GM04503 (cell line): ENCODE results near the gene COX19.
"Not testable (repeated sequence)": the region's sequence is repeated elsewhere in the genome, so short reads cannot be mapped to it uniquely, and the experiment has no call there.

ENCODE experiments used
- DNase-seq: peaks from one replicate; pipeline ENCODE4 v3.0.0-alpha.2; 2012; ENCODE audit warnings: low read depth

COX19 gene

DNA sequence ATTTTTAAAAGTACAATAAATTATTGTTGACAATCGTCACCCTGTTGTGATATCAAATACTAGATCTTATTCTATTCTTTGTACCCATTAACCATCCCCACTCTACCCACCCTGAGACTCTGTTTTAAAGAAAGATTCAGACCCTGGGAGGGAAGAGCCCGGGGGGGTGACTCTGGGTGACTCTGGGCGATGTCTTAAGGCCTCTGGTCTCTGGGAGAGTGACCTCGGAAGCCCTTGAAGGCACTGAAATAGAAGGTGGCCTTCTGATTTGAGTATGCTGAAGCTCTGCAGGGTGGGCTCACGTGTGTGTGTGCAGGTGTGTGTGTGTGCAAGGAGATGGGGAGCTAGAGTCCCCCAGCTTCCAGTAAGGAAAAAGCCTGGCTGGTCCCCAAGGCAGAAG is 30.6 kb downstream of the COX19 start:
- no peak for DNase-seq

DNA sequence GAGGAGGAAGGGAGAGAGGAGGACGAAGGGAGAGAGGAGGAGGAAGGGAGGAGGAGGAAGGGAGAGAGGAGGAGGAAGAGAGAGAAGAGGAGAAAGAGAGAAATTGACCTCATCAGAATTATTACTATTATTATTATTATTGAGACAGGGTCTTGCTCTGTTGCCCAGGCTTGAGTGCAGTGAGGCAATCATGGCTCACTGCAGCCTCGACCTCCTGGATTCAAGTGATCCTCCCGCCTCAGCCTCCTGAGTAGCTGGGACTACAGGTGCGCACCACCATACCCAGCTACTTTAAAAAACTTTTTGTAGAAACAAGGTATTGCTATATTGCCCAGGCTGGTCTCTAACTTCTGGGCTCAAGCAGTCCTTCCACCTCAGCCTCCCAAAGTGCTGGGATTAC is 31.6 kb downstream of the COX19 start:
- DNase-seq: not testable (repeated sequence)

DNA sequence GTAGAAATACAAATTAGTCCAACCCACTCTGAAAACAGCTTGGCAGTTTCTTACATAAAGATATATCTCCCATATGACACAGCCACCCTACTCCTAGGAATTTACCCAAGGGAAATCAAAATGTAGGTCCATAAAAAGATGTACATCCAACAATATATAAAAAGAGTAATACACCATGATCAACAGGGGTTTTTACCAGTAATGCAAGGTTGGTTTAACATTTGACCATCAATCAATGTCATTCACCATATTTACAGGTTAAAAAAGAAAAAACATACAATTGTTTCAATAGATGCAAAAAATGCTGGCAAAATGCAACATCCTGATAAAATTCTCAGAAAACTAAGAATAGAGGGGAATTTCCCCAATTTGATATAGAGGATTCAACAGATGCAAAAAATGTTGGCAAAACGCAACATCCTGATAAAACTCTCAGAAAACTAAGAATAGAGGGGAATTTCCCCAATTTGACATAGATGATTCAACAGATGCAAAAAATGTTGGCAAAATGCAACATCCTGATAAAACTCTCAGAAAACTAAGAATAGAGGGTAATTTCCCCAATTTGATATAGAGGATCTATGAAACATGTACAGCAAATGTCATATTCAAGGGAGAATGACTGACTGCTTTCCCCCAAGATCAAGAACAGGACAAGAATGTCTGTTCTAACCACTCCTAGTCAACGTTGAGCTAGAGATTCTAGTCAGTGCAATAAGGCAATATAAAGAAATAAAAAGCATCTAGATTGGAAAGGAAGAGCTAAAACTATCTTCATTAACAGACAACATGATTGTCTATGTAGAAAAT is 34.5 kb downstream of the COX19 start:
- no peak for DNase-seq

DNA sequence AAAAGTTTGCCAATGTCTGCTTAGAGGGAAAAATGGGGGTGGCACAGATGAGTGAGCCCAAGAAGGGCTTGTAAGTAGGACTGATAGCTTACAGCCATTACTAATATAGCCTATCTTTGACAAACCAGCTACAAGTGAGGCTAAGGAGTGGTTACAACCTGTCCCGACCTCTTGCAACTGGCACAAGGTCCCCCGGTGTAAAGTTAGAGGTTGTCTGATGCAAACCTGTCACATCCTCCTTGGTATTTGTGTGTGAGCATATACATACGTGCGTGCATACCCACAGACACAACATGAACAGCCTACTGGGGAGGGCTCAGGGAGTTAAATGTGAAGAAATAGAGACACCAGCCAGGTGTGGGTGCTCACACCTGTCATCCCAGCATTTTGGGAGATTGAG is 35.5 kb downstream of the COX19 start:
- no peak for DNase-seq

DNA sequence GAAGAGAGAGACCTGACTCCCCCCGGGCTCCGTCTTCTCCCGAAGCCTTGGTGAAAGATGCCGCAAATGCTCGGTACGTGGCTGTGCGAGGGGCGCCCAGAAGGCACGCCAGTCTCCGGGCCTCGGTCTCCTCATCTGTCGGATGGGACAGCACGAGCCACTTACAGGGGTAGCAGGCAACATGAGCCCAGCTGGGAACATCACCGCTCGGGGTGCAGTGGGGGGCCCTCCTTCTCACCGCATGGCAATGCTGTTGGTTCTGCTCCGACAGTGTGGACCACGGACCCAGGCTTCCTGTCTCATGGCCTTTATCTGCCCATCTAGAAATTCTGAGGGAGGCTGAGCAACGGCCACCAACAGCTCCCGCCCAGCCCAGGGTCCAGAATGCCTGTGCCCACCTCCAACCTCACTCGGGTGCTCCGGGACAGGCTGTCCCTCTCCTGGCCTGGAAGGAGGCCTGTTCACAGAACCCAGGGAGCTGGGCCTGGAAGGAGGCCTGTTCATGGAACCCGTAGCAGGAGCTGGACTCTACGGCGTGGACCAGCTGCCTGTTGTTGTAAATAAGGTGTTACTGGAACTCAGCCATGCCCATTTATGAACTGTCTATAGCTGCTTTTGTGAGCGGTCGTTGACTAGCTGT is 36.7 kb downstream of the COX19 start:
- DNase-seq: no peak

DNA sequence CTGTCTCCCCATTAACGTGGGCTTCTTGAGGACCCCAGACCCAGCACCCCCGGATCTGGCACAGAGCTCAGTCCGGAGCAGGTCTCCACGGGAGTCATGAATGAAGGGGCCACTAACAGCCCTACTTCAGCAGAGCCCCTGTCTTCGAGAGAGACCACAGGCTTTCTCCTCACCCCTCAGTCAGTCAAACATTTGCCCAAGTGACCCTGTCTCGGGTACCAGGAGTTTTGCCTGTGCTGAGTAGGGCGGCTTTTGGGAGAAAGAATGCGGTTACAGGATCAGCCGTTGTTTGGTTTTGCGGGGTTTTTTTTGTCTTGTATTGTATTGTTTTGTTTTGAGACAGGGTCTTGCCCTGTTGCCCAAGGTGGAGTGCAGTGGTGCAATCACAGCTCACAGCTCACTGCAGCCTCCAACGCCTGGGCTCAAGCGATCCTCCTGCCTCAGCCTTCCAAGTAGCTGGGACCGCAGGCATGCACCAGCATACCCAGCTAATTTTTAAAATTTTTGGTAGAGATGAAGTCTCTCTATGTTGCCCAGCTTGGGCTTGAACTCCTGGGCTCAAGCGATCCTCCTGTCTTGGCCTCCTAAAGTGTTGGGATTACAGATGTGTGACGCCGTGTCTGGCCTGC is 37.4 kb downstream of the COX19 start:
- no peak for DNase-seq

DNA sequence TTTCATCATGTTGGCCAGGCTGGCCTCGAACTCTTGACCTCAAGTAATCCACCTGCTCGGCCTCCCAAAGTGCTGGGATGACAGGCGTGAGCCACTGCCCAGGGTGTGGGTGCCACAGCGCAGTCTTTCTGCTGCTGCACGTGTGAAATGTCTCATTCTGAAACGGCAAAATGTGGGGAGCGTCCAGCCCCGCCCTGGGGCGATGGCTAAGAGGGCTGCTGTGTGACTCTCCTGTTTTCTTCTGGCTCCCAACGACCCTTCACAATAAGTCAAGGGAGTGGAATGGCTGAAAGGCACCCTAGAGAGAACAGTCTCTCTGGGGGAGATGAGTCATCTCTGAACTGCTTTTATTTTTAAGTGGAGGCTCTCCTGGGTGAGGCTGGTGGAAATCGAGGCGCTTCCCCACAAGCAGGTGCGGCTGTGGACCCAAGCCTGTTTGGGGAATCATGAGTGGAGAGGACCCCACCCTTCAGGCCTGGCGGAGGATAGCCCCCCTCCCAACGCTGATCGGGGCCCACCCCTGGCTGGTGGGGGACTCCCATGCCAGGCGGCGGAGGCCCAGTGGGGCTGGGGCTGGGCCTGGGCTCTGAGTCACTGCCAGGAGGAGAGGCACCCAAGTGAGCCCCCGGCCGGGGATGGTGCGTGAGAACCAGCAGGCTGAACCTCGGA is 38.8 kb downstream of the COX19 start:
- no peak for DNase-seq

DNA sequence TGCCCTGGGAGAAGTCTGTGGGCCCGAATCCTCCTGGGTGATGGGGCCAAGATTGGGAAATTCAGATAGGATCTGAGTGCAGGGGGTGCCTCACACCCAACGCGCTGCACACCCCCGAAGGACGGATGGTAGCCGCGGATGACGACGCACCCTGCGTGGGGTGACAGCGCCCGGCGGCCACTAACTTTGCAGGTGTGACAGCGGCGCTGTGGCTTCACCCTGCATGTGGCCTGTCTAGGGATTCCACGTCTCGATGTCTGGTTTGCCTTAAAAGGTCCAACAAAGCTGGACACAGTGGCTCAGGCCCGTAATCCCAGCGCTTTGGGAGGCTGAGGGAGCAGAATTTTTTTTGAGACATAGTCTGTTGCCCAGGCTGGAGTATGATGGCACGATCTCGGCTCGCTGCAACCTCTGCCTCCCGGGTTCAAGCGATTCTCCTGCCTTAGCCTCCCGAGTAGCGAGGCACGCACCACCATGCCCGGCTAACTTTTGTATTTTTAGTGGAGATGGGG is 39.4 kb downstream of the COX19 start:
- no peak for DNase-seq

DNA sequence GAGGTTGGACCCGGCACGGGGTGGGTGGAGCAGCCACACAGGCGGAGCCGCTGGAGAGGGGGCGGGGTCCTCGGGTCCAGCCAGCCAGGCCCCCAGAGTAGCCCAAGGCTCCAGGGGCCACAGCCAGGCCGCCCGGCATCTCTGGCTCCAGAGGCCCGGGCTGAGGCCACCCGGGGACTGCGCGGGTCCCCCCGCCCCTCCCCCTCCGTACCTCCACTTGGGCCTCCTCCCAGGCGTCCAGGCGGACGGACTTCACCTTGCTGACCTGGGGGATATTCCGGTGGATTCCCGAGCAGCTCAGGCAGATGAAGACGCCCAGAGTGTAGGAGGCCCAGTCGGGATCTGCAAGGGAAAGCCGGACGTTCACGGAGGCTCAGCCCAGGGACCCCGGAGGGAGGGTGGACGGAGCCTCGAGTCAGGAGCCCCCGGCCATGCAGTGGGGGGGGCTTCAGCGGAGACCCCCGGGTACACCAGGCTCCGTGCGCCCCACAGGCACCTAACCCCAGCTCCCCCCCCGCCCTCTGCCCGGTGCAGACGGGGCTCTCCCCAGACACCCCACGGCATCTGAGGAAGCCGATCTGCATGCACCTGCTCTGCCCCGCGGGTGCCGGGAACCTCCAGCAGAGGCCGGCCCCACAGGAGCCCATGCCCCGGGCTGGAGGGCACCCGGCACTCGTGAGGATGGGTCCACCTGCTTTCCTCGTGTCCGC is 40.0 kb downstream of the COX19 start:
- DNase-seq: no peak

DNA sequence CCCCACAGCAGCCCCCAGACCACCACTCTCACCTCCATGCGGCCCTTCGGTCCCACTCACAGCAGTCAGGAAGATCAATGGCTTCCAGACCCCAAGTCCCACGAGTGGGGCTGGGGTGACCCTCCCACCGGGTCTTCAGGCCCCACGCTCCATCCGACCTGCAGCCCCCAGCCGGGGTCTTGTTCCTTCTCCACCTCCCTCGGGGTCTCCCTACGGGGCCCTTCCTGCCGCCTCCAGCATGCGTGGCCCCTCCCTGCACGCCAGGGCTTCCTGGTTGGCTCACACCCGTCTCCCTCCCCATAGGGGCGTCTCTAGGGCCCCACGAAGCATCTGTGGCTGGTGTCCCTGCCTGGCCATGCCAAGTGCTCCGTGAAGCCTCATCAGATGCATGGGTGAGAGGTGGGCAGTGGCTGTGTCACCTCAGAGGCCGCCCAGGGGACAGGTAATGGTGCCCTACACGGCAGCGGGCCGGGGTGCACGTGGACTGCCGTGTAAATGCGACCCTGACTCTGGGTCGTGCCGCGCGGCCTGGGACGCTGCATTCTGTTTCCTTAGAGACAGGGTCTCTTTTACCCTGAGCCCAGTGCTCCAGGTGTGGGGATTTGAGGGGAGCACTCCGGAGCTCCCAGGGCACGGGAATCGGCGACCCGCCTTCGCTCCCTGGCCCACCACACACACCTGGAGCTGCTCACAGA is 40.7 kb downstream of the COX19 start:
- DNase-seq: no peak

DNA sequence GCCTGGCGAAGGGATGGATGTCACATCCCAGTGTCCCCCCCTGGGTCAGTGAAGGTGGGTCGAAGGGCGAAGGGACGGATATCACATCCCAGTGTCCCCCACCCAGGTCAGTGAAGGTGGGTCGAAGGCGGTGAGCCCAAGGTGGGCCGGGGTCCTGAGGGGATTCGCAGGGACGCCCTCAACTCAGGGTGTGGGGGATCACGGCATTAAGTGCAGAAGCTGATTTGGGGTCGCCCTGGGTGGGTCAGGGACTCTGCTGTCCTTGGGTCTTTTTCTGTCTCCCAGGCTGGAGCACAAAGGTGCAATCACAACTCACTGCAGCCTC is 42.7 kb downstream of the COX19 start:
- DNase-seq: no peak

DNA sequence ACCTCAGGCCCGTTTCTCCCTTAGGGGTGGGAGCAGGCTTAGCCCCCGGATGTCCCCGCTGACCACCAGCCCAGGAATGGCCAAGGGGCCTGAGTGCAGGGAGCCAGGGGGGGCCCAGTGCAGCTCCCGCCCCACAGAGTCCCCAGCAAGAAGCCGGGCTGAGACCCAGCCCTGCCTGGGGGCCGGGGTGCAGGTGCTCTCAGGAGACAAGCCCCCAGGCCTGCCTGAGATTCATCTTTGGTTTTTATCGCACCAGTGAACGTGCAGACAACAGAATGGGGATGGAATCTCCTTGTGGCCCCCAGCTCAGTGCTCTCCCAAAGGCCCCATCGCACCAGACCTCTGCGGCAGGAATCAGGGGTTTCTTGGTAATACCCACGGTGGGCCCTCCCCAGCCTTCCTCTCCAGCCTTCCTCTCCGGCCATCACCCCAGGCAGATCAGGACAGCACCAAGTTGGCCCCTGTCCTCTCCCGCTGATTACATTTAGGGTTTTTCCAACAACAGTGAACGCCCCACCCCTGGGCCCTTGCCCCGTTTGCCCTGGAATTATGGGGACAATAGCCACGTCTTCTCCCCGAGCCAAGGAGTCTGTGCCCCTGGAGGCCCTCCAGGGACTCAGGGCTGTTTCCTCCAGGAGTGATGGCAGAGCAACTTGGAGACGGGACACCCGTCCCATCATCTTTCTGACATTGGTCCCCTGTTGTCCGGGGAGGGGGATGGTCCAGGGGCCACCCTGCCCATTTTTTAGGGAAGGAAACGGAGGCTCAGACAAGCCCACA is 43.3 kb downstream of the COX19 start:
- DNase-seq: no peak

DNA sequence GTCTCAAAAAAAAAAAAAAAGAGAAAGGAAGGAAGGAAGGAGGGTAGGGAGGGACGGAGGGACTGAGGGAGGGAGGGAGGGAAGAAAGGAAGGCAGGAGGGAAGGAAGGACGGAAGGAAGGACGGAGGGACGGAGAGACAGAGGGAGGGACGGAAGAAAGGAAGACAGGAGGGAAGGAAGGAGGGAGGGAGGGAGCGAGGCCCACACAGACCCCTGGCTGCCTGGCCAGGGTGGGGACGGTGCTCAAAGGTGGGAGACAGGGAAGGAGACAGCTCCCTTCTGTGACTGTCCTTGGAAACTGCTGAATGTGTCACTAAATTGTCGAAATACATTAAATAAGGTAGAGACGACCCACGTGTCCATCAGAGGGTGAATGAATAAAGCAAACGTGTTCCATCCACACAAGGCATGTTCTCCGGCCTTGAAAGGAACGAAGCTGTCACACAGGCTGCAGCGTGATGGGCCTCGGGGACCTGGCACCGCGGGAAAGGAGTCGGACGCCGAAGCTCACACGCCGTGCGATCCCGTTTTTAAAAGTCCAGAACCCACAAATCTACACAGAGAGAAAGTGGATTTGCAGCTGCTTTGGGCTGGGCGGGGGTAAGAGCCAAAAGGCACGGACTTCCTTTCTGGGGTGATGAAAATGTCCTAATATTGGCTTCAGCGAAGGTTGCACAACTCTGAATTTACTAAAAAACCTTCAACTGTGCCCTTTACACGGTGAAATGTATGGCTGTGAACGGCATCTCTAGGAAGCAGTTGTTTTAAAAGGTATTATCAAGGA is 44.2 kb downstream of the COX19 start:
- no peak for DNase-seq

DNA sequence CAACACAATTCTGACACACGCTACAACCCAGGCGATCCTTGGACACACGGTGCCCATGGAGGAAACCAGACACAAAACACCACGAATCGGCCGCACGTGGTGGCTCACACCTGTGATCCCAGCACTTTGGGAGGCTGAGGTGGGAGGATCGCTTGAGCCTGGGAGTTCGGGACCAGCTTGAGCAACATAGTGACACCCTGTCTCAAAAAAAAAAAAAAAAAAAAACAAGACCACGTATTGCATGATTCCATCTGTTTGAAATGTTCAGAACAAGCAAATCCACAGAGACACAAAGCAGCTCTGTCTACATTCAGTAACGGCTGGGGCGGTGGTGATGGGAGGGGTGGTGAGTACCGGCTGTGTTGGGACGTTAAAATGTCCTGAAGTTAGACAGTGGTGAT is 46.0 kb downstream of the COX19 start:
- DNase-seq: no peak

DNA sequence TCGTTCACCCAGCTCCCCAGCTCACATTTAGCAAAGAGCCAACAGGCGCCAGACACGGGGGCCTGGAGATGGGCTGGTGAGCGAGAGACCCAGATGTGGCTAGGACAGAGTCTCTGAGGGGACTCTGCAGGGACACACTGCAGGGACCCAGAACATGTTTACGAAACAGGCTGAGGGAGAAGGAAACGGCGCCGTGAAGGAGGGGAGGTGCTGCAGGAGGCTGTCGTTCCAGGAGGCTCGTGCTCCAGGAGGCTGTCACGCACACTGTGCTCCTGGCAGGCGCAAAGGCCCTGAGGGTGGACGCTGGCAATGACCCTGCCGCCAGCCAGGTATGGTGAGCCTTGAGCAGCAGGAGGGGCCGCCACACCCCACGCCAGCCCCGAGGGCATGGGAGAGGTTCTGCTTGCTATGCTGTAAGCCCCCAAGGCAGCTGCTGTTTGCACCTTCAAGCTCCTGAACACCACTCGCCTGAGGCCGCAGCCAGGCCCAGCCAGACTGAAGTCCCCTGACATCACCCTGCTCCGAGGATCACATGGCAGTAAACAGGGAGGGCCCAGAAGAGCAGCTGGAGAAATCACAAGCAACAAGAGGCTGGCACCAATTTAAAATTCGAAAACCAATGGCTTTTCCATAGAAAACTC is 48.2 kb downstream of the COX19 start:
- no peak for DNase-seq

DNA sequence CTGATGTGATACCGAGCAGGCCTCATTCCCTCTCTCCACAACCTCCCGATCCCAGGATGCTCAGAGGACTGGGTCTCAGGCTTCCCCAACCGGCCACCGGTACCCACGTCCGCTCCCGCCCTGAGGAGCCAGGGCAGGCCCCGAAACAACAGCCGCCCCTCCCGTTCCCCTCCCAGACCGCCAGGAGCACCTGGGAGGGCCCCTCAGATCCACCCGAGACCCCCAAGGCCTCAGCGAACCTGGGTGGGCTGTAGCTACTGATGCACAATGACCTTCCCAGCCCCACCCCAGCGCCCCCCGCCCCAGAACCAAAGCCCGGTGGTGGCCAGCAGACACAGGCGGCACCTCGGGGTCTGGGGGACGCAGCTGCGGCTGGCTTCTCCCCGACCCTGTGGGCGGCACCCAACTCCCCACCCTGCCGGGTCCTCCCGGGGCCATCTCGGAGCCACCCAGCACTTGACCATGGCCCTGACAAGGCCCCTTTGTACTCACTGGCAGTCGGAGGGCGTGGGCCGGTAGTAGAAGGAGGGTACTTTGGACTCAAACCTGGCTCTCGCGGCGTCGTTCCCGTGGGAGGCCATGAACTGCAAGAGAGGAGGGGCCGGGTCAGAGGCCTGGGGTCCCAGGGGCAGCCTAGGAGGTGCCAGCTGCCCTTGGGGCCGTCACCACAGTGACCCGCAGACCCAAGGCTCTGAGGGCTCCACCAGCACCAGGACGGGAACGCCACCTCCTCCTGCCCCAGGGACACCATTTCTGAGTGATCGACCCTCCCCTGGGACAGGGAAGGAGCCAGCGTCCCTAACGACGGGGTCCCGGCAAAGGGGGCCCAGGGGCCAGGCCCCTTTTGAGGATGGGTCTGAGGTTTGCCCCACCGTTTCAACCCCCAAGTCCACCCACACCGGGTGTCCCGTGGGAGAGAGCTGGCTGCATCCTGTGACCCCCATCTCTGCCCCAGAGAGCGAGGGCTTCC is 49.0 kb downstream of the COX19 start:
- DNase-seq: no peak

DNA sequence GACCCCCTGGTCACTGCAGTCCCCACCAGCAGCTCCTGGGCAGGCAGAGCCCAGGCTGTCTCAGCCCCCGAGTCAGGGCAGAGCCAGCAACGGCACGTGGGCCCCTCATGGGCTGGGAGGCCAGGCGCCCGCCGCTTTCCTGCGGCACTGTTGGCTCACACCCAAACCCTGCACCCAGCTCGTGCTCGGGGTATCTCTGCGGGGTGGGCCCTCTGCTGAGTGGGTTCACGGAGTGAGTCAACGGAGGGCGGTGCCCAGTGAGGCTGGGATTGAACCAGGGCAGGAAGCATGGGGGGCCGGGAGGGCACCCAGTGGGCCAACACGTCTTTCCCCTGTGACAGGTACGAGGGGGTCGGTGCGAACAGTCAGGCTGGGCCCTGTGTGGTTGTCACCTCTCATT is 49.7 kb downstream of the COX19 start:
- DNase-seq: no peak

DNA sequence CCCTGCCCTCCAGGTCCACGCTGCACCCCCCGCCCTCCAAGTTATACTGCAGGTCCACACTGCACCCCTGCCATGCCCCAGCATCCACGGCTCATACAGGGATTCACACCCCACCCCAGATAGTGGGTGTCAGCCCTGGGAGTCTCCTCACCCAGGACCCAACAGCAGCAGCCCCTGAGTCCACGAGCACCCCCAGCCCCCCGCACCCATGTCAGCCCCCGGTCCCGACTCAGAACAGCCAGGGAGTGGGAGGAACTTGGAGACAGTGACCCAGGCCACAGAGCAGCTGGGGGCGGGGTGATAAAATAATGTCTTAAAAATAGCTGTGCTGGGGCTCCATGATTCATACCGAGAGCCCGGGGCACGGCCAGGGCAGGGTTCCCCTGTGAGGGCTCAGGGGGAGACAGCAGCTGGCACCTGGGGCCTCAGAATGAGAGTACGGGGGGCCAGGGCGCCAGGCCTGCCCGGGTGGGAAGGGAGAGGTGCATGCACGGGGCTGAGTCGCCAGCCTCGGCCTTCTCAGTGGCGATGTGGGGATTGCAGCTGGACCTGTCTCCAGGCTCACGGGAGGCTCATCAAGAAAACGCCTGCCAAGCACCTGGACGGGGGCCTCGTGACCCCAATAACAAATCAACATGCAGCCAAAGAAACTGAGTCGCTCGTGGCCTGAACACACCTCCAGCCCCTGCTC is 50.7 kb downstream of the COX19 start:
- no peak for DNase-seq
